GM12874 (cell line): ENCODE data around the gene TENM4.

ENCODE experiments used
- CTCF ChIP-seq: IDR thresholded peaks from 2 replicates; pipeline ENCODE4 v1.5.1; 2011; ENCODE audit warnings: low read depth, mild to moderate bottlenecking, control low read depth, low read length, moderate library complexity; ENCODE audit not compliant: insufficient read depth

The TENM4 gene

GRCh38 chr11:78725200-78725599 is 715.6 kb downstream of the TENM4 start:
- TF ChIP-seq CTCF: no peak

GRCh38 chr11:78722786-78723185 is 718.0 kb downstream of the TENM4 start:
- TF ChIP-seq CTCF: no peak

- TF ChIP-seq CTCF: no peak
These were observed 720.4 kb downstream of the TENM4 start for GRCh38 chr11:78720281-78720989.

GRCh38 chr11:78717041-78717440 is 723.8 kb downstream of the TENM4 start:
- no peak for TF ChIP-seq CTCF

GRCh38 chr11:78715639-78716311 is 725.1 kb downstream of the TENM4 start:
- peak; percentile 87 for TF ChIP-seq CTCF

- TF ChIP-seq CTCF: no peak
These were observed 726.3 kb downstream of the TENM4 start for GRCh38 chr11:78714539-78714938.

GRCh38 chr11:78711735-78712134 is 729.1 kb downstream of the TENM4 start:
- no peak for TF ChIP-seq CTCF
